GM20431 (cell line): Measurements from ENCODE around the gene COG8.
"Not testable (repeated sequence)": the region's sequence is repeated elsewhere in the genome, so short reads cannot be mapped to it uniquely, and the experiment has no call there.

Experiments used
- in situ Hi-C: fragments of 300-500 bp; cut with MseI, MboI; formaldehyde crosslinking; loops from one replicate; pipeline ENCODE4 v1.15.0; 2020; ENCODE audit warnings: low sequenced_read_pairs; ENCODE audit not compliant: unreplicated experiment

The COG8 gene, protein sequence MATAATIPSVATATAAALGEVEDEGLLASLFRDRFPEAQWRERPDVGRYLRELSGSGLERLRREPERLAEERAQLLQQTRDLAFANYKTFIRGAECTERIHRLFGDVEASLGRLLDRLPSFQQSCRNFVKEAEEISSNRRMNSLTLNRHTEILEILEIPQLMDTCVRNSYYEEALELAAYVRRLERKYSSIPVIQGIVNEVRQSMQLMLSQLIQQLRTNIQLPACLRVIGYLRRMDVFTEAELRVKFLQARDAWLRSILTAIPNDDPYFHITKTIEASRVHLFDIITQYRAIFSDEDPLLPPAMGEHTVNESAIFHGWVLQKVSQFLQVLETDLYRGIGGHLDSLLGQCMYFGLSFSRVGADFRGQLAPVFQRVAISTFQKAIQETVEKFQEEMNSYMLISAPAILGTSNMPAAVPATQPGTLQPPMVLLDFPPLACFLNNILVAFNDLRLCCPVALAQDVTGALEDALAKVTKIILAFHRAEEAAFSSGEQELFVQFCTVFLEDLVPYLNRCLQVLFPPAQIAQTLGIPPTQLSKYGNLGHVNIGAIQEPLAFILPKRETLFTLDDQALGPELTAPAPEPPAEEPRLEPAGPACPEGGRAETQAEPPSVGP

DNA sequence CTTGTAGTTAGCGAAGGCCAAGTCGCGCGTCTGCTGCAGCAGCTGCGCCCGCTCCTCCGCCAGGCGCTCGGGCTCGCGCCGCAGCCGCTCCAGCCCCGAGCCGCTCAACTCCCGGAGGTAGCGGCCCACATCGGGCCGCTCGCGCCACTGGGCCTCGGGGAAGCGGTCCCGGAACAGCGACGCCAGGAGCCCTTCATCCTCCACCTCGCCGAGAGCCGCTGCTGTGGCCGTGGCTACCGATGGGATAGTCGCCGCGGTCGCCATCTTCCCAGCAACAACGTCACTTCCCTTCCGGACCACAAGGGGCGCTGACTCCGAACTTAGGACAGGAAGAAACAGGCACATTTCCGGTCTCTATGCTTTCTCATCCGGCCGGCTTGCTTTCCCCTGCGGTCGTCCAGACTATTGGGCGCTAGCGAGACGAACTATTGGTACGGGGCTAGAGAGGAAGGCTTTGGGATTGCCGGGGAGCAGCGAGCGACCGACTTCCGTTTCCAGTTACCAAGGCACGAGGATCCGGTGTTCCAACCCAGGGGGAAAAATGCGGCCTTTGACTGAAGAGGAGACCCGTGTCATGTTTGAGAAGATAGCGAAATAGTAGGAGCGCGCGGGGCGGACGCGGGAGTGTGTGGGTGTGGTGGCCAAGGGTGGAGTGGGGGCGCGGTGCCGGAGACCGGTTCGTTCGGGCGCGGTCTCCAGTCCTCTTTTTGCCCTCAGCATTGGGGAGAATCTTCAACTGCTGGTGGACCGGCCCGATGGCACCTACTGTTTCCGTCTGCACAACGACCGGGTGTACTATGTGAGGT lies at the start of gene COG8, which contains the start of gene NIP7:
Gene COG8 (minus strand): TSS at position 276 of the 806 bp plus-strand sequence. CDS start 12 bp downstream, at position 264.
Gene NIP7 (plus strand): TSS at position 484 of the 806 bp plus-strand sequence. CDS start 58 bp downstream, at position 542.
- in situ Hi-C loops, result no loop called here

DNA sequence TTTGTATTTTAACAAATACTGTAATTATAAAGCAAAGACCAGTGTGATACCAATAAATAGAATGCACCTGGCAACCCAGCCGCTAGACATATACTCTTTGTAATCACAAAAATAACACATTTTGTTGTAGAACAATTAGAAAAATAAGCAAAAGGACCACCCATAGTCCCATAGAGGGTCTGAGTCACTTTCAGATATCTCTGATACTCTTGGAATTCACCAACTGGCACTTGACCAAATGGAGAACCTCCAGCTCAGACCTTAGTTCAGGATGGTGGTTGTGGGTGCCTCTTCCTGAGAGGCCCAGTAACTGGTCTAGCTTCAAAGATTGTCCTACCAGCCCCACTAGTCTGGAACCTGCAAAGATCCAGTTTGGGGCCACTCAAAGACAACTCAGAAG lies 47.2 kb upstream of the COG8 start:
- in situ Hi-C loops, result no loop called here

DNA sequence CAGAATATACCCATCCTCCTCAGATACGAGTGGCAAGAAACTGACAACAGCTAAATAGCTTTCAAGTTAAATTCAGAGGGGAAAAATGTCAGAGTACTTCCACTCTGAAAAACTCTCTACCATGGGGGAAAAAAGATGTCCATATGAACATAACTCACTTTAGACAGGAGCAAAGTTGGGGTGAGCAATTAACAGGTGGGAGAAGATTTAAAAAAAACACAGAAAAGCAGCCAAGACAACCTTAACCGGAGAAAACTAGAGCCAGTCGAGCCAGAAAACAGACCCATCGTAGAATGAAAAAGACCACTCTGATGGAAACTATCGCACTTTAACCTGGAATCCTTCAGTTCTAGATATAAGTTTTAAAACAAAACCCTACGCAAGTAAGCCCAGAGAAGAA lies 45.6 kb upstream of the COG8 start:
- in situ Hi-C loops, result no loop called here

DNA sequence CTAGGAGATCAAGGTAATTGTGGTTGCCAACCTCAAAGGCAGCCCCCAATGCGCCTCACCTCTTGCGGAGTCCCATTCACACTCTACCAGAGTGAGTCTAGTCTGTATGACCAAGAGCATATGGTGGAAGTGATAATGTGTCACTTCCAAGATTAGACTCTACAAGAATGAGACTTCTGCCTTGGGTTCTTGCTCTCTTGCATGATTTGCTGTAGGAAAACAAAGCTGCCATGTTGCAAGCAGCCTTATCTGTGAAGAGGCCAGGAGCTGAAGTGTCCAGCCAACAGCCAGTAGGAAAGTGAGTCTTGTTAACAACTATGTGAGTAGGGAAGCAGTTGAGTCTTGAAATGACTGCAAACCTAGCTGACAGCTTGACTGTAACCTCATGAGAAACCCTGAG lies 43.1 kb upstream of the COG8 start:
- in situ Hi-C loops, result no loop called here

DNA sequence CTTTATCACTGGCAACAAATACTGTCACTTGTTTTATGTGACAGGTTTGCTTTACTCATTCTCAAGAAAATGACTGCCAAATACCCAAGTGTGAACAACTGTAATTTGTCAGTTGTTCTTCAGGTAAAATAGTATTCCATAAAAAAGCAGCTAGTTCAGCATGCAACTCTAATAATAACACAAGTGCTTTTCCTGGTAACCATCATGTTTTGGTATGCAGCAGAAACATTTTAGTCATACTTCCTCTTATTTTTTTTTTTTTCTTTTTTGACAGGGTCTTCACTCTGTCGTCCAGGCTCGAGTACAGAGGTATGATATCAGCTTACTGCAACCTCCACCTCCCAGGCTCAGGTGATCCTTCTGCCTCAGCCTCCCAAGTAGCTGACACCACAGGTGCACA lies 41.9 kb upstream of the COG8 start:
- in situ Hi-C loops, result no loop called here

DNA sequence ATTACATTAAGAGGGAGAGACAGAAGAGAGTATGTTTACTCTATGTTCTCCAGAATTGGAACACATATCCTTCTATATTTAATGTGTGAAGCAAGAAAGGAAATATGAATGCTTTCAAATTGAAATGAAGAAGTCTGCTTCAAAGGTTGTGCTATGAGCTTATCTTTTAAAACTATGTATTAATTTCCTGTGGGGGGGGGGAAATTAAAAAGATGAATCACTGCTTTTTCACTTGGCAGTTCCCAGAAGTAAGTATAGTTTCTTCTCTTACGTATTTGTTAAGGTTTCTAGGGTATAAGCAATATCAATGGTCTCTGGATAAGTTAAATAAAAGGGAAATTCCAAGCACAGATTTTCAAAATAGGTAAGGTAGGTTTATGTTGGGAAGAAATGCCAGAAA lies 39.4 kb upstream of the COG8 start:
- in situ Hi-C loops, result no loop called here

DNA sequence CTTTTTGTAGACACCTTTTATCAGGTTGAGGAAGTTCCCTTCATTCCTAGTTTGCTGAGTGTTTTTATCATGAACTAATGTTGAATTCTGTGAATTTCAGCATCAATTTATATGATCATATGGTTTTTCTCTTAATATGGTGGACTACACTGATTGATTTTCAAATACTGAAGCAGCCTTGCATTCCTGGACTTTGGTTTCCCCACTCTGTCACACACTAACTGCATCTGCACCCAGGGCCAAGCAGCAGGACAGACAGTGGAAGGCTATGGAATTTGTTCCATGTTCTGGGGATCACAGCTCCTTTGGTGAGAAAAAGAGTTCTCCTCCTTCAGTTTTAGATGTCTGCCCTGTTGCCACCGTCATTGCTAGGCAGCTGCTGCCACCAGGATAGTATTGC lies 38.7 kb upstream of the COG8 start:
- in situ Hi-C loops, result no loop called here

DNA sequence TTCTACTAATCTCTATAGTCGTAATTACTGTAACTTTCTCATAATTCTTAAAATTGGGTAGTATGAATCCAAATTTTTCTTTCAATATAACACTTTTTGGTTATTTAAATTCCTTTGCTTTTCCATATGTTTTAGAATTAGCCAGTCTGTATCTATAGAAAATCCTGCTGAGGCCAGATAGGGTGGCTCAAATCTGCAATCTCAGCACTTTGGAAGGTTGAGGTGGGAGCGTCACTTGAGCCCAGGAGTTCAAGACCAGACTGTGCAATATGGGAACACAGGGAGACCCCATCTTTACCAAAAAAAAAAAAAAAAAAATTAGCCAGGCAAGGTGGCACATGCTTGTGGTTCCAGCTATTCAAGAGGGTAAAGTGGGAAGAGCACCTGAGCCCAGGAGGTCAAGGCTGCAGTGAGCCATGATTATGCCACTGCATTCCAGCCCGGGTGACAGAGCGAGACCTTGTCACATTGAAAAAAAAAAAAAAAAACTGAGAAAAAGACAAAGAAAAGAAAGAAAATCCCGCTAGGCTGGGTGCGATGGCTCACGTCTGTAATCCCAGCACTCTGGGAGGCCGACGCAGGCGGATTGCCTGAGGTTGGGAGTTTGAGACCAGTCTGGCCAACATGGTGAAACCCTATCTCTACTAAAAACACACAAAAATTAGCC lies 37.2 kb upstream of the COG8 start:
- in situ Hi-C loops, result no loop called here

DNA sequence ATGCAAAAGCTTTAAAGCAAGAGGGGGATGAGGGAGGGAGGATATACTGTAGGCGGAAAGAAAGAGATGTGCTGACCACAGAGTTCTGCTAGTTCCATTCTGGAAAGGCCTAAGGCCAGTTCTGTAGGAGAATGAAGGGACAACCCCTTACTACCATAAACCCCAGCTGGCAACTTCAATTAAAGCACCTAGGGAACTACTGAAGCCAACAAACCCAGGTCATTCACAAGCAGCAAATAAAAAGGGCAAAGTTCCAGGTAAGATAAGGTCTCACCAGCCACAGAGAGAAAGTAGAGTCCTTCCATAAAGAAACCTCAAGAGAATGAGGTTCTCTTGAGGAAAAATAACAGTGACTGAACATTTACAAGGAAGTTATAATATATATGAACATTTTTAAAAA lies 33.7 kb upstream of the COG8 start:
- in situ Hi-C loops, result no loop called here

DNA sequence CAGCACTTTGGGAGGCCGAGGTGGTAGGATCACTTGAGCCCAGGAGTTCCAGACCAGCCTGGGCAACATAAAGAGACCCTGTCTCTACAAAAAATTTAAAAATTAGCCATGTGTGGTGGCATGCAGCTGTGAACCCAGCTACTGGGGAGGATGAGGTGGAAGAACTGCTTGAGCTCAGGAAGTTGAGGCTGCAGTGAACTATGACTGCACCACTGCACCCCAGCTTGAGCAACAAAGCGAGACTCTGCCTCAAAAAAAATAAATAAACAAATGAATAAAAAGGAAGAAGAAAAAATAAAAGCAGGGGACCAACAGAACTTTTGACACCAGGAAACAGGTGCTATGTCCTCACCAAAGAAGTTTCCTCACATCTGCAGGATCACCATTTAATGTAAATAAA lies 32.2 kb upstream of the COG8 start:
- in situ Hi-C loops, result no loop called here

DNA sequence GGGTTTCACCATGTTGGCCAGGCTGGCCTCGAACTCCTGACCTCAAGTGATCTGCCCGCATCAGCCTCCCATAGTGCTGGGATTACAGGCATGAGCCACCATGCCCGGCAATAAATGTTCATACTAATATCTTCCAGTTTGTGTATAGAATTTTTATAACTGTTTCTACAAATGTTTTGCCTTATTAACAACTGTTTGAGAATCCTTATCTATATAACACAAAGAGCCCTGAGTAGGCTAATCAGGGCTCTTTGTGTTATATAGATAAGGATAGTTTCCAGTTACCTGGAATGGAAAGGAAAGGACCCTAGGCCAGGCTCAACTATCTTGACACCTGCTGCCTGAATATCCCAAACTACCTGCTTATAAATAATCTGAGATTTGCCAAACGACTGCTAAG lies 29.5 kb upstream of the COG8 start:
- in situ Hi-C loops, result no loop called here

DNA sequence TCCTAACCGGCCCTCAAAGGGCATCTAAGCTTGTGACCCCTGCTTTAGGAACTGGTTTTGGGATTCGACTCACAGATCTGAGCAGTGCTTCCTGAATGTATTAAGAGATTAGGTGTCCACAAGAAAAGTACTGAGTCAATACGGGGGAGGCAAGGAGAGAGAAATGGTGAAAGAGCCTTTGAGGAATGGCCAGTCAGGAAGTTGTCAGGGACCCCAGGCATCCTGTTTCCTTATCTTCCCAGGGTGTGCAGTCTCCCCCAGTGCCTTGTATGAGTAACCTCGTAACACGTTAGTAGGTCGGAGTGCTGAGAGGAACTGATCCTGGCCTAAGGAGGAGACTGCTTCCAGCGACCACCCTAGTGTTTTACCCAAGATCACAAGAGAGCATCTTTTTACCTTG lies 28.6 kb upstream of the COG8 start:
- in situ Hi-C loops, result no loop called here

DNA sequence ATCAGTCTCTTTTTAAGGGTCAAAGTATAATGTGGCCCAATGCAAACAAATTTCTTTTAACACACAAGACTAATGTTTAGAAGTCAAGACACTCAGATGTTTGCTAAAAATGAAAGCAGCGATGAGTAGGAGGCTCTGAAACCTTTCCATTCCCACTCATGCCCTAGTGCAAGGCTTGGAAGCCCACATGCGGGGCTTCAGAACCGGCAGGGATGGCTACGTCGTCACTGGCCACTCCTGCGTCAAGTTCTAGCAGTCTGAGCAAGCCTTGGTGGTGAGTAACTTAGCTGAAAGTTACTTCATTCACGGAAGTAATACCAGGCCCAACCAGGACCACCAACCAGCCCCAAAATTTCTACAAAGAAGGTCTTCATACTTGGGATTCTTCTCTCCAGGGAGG lies 27.1 kb upstream of the COG8 start:
- in situ Hi-C loops, result no loop called here

DNA sequence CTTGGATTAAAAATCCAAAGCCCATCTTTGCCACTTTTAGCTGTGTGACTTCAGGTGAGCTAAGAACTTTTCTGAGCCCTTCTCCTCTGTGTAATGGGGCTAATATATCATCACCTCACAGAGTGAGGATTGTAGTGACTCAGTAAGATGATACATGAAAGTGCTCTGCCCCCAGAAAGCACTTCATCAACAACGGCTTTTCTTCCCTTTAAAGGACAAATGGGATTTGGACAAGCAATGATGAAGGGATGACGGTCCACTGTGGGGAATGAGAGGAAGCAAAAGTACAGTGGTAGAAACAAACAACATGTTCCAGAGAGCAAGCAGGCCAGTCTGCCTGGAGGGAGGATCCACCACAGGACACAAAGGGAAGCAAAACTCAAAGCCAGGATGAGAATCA lies 26.5 kb upstream of the COG8 start:
- in situ Hi-C loops, result no loop called here

DNA sequence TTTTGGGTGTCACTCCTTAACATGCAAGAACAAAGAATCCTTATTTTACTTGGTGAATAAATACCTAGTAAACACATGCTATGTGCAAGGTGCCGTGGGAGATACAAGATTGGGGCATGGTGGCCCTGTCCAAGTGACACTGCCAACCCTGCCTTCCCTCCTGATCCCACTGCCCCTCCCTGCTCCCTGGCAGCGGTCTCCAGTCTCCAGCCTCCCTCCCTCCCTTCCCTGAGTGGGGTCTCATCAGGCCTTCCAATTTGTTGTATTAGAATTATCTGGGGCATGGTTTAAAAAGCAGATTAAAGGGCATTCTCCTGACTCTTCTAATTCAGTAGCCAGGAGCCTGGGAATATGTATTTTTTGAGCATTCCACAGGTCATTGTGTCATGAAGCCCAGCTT lies 24.7 kb upstream of the COG8 start:
- in situ Hi-C loops, result no loop called here

DNA sequence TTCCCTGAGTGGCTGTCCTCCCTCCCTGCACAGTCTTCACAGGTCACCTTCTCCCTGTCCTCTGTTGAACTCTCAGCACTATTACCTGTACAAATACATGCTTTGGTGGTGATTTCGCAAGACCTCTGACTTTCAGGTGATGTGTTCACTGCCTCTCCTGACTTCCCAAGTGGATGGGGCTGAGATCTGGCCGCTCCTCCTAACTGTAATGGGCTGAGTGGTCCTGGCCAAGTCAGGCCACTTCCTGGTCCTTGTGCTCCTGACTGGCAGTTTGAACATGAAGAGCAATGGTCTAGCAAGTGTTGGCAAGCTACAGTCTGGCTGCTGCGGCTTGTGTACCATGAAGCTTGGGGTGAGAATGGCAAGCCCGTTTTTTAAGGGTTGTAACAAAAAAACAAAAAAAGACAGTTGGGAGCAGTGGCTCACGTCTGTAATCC lies 23.9 kb upstream of the COG8 start:
- in situ Hi-C loops, result no loop called here

DNA sequence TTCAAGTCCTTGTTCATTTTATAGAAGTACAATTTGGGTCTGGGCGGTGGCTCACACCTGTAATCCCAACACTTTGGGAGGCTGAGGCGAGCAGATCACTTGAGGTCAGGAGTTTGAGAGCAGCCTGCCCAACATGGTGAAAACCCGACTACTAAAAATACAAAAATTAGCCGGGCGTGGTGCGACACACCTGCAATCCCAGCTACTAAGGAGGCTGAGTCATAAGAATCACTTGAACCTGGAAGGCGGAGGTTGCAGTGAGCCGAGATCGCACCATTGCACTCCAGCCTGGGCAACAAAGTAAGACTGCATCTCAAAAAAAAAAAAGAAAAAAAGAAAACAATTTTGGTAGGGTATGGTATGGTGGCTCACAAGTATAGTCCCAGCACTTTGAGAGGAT lies 20.7 kb upstream of the COG8 start:
- in situ Hi-C loops, result not testable (repeated sequence)

DNA sequence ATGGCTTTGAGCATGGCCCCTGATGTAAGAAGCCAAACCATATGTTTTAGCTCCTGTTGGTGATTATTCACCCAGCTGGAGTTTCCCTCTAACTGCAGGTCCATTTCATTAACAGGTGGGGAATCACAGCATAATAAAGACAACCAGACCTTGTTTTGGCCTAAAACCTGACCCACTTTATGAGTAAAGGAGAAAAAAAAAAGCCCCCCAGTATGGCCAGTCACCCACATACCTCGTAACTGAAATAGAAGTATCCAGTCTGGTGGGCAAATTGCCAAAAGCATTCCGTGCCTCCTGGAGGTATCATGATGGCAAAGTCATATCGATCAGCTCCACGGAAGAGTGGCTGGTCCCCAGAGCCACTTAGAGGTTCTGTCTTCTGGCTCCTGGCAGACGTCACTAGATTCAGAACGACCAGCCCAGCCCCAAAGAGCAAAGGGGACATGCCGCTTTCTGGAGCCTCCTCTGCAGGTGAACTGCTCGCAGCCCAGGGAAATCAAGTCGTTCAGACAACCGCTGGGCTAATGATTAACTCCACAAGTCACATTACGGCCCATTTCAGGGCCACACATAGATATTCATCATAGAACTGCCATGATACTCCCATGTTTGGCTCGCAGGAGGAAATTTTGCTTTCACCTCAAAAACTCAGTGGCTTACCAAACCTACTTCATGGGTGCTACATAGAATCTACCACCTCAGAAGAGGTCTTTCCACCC lies 12.1 kb upstream of the COG8 start, which contains the start of gene TMED6:
Gene TMED6 (minus strand): TSS at position 478 of the 719 bp plus-strand sequence. CDS start 33 bp downstream, at position 445.
- in situ Hi-C loops, result no loop called here

DNA sequence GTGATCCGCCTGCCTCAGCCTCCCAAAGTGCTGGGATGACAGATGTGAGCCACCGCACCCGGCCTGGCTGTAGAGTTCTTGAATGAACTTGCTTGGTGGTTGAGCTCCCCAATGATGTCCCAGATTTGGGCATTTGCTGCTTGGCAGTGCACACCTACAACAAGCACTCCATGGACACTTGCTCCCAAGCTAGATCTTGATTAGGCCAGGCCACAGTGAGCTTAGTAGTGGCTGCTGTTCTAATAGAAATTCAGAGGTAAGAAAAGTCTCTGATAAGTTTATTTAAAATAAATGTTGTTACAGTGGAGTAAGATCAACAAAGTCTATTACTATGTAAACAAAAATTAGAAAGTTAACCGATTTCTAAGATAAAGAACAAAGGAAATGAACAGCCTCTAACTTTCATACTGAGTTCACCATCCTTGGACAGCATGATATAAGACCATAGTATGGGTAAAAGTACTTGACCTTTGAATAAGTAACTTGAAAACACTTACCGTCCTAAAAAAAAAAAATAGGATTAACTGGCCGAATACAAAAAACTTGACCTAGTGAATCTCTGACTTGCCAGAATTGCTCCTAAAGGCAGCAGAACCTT lies 11.3 kb upstream of the COG8 start:
- in situ Hi-C loops, result no loop called here
